ENCODE results near the gene CACTIN.

DNA sequence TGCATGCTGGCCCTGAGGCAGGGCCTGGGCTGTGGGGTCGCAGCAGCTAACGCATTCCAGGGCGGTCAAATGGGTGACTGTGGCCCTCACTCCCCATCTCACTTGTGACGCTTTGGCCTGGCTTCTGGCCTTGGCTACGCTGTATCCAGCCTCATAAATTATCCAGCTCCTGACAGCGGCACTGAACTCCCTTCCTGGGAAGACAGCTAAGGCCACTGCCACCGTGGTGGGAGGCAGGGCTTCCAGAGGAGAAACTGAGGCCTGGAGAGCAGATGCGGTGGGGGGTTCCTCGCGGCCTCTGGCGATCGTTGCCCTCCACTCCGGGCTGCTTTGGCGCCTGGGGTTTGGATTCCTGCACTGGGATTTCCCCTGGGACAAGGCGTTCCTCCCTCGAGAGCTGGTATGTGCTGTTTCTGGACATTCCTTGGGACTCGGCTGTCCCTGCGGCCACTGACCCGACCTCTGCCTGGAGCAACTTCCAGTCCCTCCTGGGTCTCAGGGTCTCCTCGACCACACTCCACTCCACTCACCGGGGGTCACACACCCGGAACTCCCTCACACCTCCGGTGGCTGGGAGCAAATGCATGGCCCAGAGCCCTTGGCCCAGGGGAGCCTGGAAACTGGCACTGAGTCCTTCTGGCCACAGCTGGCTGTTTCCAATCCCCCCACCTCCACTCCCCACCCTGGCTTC lies 23.3 kb downstream of the CACTIN start:
- TF ChIP-seq EP300 (IDR thresholded peaks at IDR 0.05) = no peak
- TF ChIP-seq, protein P1, sequence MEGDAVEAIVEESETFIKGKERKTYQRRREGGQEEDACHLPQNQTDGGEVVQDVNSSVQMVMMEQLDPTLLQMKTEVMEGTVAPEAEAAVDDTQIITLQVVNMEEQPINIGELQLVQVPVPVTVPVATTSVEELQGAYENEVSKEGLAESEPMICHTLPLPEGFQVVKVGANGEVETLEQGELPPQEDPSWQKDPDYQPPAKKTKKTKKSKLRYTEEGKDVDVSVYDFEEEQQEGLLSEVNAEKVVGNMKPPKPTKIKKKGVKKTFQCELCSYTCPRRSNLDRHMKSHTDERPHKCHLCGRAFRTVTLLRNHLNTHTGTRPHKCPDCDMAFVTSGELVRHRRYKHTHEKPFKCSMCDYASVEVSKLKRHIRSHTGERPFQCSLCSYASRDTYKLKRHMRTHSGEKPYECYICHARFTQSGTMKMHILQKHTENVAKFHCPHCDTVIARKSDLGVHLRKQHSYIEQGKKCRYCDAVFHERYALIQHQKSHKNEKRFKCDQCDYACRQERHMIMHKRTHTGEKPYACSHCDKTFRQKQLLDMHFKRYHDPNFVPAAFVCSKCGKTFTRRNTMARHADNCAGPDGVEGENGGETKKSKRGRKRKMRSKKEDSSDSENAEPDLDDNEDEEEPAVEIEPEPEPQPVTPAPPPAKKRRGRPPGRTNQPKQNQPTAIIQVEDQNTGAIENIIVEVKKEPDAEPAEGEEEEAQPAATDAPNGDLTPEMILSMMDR (IDR thresholded peaks at IDR 0.05) = no peak

Data from suprapubic skin (tissue), 3 donors.